ENCODE results near the gene TM7SF2.
"Not testable (repeated sequence)": the region's sequence is repeated elsewhere in the genome, so short reads cannot be mapped to it uniquely, and the experiment has no call there.

TM7SF2 gene

DNA sequence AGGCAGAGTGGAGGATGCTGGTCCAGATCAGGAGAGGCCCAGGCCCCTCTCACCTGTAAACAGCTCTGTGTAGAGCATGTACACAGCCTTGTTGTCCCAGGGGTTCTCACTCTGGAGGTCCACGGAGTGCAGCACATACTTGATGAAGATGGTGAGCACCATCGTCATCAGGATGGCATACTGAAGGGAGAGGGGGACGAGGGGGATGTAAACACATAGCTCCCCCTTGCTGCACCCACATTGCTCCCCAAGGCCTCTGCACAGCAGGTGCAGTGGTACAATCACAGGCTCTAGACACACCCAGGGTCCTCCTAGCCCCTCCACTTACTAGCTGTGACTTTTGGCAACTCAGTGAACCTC, 19.7 kb downstream of the TM7SF2 start:
- no peak for DNase-seq

DNA sequence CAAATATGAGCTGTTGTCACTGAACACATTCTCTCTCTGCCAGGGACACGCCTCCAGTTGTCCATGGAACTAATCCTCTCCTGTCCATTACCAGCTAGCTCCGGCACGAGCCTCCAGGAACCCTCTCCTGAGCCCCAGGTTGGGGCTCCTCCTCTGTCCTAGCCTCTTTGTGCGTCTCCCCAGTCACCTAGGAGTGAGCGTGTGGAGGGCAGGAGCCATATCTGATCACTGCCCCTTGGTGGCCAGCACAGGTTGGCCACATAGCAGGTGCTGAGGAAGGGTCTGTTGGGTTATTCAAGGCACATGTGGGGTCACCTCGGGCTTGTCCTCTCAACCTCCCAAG, 20.2 kb downstream of the TM7SF2 start:
- DNase-seq: no peak

DNA sequence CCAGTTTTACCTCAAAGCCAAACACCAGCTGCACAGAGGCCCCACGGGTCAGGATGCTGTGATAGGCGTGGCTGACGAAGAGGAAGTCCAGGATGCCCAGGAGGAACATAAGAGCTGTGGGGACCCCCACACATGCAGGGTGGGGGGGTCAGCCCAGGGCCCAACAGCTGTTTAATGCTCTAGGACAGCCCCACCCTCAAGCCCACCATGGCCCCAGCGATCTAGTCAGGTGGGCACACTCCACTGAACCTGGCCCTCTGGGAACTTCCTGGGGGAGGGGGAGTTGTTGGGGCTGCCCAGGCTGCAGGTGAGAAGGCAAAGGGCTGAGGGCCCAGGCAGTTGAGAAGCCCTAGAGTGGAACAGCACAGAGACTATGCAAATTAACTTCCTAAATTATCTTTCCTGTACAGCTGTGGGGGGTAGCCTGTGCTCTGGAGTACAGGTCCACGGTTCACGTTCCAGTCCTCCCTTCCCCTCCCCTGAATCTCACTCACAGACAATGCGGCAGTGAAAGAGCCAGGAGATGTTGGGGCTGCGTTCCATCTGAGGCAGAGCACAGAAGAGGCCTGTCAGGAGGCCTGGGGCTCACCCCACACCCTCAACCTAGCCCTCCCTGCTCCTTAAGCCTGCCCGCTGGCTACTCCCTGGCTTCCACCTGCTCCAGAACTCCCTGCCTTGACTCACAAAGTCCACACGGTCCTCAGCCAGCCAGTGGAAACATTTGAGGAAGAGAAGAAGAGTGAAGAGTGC, 20.7 kb downstream of the TM7SF2 start:
- DNase-seq: no peak

DNA sequence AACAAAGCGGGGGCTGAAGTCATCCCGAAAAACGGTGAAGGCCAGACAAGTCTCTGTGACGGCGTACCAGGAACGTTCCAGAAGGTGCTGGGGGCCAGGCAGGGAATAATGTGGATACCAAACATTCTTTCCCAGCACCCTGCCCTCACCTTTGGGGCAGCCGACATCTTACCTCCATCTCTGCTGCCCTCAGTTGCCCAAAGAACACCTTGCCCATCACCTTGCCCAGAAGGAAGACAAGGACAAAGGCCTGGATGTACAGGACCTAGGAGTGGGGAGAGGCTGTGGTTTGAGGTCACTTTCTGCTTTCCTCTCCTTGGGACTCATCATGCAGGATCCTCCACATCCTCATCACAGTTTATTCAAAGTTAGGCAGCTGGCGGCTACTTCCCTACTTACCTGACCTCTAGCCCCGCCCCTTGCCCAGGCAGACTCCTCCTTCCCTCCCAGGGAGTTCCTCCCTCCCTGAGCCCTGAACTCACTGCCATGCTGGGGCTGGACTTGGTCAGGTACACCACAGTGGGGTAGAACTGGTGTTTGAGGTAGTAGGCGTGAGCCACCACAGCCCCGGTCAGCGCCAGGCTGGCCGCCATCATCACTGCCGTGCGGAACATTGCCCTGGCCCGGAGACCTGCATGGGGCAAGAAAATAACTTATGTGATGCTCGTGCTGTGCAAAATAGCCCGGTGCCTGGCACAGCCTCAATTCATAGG, 21.5 kb downstream of the TM7SF2 start:
- DNase-seq: peak; percentile 72

DNA sequence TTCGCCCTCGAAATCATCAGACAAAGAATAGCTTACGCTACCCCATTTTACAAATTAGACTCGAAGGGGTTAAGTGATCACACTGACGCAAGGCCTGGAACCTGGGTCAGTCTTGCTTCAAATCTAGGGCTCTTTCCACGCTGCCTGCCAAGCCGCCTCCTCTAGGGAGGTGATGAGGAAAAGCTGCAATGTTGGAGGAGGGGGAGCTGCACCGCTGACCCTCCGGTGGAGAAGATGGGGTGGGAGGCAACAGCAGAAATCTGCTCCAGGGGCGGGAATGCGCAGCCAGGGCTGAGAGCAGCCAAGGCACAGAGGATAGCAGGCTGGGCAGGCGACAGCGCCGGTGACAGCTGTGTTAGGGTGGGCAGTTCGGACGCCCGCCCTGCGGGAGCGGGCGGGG, 22.1 kb downstream of the TM7SF2 start:
- no peak for DNase-seq

DNA sequence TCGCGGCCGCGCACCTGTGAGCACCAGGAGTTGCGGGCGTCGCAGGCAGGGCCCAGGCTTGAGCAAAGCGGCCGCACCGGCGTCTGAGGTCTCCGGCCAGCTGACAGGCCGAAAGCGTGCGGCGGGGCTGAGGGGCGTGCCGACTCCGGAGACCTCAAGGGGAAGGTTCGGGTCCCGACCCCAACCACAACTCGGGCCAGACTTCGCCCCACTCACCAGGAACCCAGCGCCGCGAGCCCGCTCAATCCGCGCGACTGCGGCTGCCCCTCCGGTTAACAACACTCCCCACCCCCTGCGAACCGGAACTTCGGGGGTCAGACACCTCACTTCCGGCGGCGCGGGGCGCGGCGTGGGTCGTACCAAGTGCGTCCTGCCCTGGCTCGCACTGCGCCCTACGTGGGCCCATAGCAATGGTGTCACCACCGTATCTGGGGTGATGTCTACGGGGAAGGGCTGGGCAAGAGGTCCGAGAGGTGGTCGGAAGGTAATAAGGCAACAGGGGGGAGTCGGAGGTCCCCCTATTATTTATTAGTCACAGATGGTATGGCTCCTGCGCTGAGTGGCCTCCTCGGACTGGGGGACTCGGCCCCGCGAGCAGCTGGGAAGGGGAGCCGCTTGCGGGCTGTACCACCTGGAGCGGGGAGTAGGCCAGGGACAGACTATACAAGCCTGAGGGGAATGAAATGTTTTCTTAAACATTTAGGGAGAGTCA, 22.7 kb downstream of the TM7SF2 start, which contains the start of gene SYVN1:
Gene SYVN1 (minus strand): TSS at position 280 of the 712 bp plus-strand sequence. CDS start 918 bp downstream, outside the sequence.
- DNase-seq: peak; percentile 94

DNA sequence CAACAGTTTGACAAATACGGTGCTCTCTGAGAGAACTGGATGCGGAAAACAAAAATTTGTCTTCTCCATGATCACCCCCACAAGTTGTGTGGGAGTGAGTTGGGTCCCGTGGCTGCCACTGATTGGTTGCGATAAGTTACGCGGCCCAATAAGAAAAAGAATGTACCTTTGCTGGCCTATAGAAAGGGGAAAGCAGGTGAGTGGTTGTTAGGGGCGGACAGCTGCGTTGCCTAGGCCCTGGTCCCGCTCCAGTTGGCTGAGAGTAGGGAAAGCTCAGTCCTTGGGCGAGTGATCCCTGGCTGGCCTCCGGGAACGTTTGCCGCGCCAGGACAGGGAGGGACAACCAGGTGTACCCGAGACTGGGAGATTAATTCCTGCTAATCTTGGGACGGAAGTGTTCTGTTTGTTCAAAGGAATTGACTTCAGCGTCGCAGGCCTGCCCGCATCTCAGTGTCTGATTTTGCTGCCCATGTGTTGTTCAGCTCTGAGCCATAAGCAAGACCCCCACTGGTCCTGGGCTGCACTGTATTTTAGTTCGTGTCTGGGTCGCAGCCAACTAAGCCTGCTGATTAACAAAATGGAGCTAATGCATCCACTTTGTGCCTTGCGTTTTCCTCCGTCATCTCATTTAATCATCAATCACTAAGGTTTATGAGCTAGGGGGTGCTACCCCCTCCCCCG, 23.4 kb downstream of the TM7SF2 start:
- DNase-seq: peak; percentile 99

DNA sequence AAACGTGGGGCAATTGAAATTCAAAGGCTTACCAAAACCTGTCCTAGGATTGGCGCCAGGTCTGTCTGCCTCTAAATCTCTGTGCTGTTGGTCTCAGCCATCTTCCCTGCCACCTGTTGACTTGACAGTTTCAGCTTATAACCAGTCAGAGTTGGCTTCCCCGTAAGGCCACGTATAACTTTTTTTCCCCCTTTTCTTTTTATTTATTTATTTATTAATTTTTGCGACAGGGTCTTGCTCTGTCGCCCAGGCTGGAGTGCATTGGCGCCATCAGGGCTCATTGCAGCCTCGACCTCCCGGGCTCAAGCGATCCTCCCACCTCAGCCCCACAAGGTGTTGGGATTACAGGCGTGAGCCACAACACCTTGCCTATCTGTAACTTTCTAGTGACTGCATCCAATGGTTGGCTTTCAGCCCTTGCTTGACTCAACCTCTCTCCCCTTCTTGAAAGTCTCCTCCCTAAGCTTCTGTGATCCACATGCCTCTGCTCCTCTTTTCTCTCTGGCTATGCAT, 24.0 kb downstream of the TM7SF2 start:
- DNase-seq: no peak

DNA sequence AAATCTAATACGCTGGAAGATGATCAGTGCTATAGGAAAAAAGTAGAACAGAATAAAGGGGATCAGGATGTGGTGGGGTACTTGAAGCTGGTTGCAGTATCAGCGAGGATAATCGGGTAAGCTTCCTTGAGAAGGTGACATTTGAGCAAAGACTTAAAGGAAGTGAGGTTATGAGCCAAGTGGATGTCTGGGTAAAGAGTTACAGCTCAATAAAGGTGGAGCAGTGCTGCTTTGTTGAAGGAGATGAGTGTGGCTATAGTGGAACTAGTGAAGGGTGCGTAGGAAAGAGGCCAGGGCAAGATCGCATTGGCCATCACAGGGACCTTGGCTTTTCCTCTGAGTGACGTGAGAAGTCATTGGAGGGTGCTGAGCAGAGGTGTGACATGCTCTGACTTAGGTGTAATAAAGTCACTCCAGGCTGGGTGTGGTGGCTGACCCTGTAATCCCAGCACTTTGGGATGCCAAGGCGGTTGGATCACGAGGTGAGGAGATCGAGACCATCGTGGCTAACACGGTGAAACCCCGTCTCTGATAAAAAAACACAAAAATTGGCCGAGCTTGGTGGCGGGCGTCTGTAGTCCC, 24.9 kb downstream of the TM7SF2 start:
- no peak for DNase-seq

DNA sequence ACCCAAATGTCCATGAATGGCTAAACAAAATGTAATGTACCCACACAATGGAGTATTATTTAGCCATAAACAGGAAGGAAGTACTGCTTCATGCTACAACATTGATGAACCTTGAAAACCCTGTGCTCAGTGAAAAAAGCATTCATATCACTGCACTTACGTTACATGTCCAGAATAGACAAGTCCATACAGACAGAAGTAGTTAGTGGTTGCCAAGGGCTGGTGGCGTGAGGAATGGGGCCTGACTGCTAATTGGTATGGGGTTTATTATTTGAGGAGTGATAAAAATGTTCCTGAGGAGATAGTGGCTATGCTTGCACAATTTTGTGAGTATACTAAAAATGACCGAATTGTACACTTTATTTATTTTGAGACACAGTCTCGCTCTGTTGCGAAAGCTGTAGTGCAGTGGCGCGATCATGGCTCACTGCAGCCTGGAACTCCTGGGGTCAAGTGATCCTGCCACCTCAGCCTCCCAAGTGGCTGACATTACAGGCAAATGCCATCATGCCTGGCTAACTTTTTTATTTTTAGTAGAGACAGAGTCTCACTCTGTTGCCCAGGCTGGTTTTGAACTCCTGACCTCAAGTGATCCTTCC, 30.3 kb downstream of the TM7SF2 start:
- DNase-seq: no peak

DNA sequence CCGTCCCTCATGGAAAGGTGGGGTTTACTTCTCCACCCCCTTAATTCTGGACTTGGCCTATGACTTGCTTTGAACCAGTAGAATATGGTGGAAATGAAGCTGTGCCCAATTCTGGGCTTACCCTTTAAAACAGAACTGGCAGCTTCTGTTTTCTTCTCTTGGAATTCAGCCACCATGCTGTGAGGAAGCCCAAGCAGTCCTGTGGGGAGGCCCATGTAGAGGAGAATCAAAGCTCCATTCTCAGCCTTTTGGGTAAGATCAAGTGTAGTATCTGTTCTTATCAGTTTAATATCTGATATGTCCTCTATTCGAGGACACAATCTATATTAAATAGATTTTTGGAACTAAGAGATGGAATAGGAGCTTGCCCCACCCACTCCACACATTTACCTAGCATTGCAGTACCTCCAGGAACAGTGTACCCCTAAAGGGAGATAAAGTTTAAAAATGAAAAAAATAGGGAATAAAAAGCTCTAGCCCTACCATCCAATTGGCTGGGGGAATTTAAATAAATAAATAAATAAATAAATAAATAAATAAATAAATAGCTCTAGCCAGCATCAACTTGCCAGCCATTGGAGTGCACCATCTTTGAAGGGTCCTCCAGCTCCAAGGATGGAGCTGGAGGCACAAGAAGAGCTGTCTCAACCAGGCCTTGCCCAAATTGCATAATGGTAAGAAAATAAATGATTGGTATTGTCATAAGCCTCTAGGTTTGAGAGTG, 35.8 kb downstream of the TM7SF2 start:
- no peak for DNase-seq

DNA sequence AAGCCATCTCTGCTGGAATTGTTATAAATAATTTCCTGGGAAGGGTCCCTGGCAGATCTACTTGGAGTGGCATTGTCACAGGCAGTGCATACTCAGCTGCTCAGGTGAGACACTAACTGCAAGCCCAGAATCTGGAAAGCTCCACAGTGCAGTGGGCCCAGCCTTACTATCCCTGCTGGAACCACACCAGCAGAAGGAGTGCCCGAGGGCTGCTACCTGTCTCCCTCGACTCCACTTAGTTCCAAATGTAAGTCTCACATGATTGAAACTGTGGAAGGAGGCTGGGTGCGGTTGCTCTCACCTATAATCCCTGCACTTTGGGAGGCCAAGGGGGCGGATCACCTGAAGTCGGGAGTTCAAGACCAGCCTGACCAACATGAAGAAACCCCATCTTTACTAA, 37.0 kb downstream of the TM7SF2 start:
- DNase-seq: no peak

DNA sequence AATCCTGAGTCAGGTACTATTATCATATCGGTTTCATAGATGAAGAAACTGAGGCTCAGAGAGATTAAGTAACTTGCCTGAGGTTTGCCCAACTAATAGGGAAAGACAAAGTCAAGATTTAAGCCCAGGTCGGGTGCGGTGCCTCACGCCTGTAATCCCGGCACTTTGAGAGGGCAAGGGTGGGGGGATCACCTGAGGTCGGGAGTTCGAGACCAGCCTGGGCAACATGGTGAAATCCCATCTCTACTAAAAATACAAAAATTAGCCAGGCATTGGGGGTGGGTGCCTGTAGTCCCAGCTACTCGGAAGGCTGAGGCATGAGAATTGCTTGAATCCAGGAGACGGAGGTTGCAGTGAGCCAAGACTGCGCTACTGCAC, 38.4 kb downstream of the TM7SF2 start:
- DNase-seq: not testable (repeated sequence)

DNA sequence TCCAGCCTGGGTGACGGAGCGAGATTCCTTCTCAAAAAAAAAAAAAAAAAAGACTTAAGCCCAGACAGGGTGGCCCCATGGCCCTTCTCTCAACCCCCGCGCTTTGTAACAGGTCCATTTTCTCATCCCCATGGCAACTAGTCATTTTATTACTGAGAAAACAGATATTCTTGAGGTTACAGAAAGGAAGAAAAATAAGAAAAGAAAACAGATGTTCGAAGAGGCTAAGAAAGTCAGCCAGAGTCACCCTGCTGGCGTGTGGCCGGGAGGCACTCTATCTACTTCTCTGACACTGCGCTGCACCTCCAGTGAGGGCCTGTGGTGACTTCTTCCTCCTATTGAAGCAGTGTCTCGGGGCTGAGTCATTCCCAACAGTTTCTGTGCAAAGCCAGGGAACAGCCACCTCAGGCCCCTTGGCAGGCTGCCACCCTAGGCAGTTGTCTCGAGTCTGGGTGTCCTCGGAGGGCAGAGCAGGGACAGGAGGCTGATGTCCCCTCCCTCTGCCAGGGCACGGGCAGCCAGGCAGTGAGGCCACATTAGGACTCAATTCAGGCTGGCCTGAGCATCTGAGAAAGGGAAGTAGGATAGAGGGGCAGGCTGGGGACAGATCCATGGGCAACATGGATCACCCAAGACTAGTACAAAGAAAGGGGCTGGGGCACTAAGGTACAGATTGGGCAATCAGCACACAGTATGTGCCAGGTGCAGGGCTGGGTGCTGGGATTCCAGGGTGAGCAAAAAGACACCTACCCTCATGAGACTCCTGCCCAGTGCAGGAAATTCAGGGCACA, 39.0 kb downstream of the TM7SF2 start:
- DNase-seq: peak; percentile 98

DNA sequence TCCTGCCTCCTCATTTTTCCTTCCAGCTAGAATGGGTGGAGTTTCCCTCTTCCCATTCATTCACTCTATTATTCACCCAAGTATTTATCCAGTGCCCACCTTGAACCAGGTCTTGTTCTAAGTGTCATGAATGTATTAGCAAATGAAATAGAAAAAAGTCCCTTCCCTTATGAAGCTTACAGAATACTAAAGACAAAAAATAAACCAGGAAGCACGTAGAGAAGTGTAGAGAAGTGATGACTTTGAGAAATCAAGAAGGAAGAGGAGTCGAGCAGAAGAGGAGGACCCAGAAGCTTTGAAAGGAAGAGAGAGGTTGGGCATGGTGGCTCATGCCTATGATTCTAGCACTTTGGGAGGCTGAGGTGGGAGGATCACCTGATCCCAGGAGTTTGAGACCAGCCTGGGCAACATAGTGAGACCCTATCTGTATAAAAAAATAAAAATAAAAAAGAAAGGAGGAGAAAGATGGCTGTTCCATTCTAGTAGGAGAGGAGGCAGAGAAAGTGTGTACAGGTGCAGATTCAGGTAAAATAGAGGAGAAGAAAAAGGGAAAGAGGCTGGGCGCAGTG, 39.7 kb downstream of the TM7SF2 start:
- no peak for DNase-seq

DNA sequence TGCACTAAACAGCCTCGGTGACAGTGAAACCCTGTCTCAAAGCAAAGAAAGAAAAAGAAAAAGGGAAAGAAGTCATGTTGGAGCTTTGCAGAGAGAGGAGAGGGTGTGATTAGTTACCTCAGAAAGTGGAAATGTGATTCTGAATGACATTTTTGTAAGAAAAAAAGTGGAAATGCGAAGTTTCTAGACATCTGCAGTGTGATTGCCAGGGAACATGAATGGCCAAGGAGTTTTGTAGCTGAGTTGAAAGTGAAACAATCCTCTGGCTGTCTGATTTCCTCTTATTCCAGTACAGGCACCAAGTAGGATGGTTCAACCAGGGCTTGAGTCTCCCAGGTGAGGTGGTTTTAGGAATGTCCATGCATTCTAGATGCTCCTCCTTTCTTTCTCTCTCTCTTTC, 40.5 kb downstream of the TM7SF2 start:
- no peak for DNase-seq

DNA sequence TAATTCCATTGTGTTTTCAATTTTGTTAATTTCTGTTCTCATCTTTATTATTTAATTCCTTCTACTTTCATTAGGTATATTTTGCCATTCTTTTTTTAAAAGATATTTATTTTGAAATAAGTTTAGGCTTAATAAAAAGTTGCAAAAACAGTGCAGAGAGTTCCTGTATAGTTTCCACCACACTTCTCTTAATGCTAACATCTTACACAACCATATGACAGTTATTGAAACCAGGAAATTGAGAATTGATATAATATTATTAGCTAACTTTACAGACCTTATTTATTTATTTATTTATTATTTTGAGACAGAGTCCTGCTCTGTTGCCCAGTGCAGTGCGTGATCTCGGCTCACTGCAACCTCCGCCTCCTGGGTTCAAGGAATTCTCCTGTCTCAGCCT, 44.6 kb downstream of the TM7SF2 start:
- DNase-seq: no peak

DNA sequence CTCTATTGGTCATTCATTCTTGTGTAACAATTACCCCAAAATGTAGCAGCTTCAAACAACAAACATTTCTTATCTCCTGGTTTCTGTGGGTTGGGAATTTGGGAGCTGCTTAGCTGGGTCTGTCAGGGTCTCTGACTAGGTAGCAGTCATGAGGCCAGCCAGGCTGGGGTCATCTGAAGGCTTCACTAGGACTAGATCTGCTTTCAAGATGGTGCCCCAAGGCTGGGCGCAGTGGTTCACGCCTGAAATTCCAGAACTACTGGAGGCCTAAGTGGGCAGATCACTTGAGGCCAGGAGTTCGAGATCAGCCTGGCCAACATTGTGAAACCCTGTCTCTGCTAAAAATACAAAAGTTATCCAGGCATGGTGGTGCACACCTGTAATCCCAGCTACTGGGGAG, 45.3 kb downstream of the TM7SF2 start:
- DNase-seq: no peak

DNA sequence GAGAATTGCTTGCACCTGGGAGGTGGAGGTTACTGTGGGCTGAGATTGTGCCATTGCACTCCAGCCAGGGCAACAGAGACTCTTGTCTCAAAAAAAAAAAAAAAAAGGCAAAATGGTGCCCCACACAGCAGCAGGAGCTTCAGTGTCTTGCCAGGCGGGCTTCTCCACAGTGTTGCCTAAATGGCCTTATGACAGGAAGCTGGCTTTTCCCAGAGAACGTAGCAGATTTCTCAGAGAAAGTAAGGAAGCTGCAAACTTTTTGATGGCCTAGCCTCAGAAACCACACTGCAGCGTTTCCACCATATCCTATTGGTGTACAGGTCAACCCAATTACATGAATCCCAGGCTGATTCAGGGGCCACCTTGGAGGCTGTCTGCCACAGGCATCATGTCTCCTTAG, 45.7 kb downstream of the TM7SF2 start:
- no peak for DNase-seq

DNA sequence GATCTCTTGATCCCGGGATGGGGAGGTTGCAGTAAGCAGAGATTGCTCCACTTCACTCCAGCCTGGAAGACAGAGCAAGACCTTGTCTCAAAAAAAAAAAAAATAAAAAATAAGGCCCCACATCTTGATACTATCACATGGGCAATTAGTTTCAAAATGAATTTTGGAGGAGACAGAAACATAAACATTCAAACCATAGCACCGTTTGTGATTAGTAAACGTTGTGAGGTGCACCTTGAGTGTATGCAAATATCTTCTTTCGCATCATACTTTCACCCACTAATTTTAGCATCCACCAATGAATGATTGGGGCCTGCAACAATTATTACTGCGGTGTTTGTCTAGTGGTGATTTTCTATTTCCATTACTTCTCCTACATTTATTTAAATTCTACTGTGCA, 47.3 kb downstream of the TM7SF2 start:
- no peak for DNase-seq

DNA sequence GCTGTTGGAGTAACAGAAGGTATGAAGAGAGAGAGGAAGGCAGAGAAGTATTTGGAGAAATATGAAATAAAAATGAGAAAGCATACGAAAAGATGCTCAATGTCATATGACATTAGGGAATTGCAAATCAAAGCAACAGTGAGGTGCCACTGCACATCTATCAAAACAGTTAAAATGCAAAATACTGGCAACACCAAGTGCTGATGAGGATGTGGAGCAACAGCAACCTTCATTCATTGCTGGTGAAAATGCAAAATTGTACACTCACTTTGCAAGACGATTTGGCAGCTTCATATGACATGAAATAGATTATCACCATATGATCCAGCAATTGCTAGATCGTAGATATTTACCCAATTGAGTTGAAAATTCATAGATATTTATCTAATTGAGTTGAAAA, 49.0 kb downstream of the TM7SF2 start:
- DNase-seq: no peak

Data from hematopoietic multipotent progenitor cell treated with erythropoietin and hydrocortisone succinate and interleukin-3 and kit ligand, for 6 days (in vitro differentiated cells).